Renal cortical epithelial cell (primary cell): ENCODE data around the gene PTPRM. TPM values are rescaled to one million over a fixed set of nuclear protein-coding genes. Genes with fewer than 3 reads are reported as not detected.
A peak's percentile ranks its signal among the peaks of the same experiment; 100 is the strongest.
"Not testable (repeated sequence)": the region's sequence is repeated elsewhere in the genome, so short reads cannot be mapped to it uniquely, and the experiment has no call there.

Experiments
- DNase-seq: peaks from one replicate; pipeline ENCODE4 v3.0.0-alpha.2; 2011; ENCODE audit warnings: low read depth
- total RNA-seq: library from RNA; depleted of rRNA; stranded (reverse); fragments of >200 nt; gene quantifications from 2 replicates; pipeline ENCODE4 v1.2.3, GENCODE V29; 2014

PTPRM gene
- total RNA-seq, 1 donor from 2014 or later = 263 TPM

DNA sequence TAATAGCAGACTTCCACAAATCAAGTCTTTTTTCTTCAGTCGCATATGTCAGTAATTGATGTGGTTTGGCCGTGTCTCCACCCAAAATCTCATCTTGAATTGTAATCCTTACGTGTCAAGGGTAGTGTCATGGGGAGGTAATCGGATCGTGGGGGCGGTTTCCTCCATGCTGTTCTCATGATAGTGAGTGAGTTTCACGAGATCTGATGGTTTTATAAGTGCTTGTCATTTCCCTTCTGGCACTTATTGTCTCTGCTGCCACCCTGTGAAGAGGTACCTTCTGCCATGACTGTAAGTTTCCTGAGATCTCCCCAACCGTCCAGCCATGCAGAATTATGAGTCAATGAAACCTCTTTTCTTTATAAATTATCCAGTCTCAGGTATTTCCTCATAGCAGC, 478.8 kb downstream of the PTPRM start:
- no peak for DNase-seq

DNA sequence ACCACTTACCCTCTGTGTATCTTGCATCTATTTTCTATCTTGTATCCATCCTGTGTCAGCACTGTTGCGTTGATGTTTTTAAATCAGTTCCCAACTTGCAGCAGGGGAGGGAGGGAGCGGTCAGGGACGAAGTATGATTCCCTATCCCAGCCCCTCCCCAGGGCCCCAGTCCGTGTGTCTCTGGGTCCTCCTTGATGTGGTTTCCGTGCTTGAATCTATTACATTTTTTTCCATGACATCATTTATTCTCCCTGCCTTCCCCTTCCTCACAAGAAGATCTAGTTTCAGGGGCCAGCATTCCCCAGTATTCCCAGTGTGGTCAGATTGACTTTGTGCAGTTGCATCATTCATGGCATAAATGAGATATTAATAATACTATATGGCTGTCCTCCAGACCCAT, 479.3 kb downstream of the PTPRM start:
- DNase-seq = no peak

DNA sequence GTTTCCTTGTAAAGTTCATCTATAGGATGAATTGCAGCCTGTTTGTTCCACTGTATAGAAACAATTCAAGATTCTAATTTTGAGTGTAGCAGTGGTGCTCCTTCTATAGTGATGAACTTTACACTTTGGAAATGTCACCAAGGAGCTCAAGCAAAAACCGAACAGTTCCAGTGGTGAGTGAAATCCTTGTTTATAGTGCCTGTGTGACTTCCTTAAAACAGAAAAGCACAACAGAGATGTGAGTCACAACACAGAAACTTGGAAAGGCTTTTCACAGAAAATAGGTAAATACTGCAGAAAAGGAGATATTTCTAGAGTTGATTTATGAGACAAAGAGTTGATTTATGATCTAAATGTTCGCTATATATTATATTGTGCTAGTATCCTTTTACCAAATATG, 482.0 kb downstream of the PTPRM start:
- DNase-seq = peak; percentile 48

DNA sequence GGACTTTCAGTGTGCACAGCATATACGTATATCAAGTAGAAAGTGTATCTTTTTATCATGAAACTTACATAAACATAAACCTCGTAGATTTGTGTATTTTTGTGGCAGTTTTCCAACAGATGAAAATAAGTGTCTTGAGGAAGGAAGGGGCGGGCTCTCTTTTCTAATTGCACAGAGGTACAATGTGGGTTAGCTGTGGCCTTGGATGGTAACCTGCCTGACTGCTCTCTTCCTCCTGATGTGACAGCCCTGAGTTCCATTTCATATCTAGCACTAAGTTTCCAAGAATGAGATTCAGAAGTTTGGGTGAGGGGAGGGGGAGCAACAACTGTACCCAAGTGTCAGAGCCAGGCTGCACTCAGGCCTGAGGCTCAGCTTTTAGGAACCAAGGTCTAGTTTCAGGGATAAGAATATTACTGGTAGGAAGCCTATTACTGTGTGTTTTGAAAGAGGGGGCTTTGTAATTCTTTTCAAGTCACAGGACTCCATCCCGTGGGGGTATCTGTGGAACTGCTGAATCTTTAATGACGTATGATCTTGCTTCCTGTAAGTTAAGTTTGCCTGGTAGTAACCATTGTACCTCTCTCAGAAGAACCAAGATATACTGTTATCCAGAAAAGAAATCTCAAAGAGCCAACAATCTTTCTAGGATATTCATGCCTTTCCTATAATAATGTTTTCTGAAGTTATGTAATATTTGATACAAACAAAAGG, 483.7 kb downstream of the PTPRM start:
- no peak for DNase-seq

DNA sequence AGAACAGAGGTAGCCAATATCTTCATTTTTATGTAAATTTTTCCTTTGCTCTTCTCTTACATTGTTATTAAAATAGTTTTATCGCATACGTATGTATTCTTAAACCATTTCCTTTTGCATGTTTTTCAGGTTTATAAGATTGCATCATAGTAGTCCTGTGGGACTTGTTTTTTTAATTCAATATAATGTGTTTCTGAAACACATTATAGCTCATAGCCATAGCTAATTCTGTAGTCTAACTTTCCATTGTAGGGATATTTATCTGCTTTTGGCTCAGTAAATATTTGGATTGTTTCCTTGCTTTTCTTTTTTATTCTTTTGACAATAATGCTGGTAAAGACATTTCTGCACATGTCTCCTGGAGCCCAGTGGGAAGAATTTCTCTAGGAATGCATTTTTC, 484.3 kb downstream of the PTPRM start:
- DNase-seq = no peak

DNA sequence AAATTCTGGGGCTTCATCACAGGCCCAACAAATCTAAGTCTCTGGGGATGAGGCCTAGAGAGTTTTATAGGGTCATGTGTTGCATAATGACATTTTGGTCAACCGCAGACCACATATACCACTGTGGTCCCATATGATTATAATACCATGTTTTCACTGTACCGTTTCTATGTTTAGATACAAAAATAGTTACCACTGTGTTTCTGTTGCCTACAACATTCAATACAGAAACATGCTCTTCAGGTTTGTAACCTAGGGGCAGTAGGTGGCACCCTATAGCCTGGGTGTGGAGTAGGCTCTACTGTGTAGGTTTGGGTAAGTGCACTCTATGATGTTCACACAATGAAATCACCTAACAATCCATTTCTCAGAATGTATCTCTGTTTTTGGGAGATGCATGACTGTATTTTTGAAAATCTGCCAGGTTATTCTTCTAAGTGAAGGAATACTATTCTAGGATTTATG, 485.2 kb downstream of the PTPRM start:
- DNase-seq = no peak

DNA sequence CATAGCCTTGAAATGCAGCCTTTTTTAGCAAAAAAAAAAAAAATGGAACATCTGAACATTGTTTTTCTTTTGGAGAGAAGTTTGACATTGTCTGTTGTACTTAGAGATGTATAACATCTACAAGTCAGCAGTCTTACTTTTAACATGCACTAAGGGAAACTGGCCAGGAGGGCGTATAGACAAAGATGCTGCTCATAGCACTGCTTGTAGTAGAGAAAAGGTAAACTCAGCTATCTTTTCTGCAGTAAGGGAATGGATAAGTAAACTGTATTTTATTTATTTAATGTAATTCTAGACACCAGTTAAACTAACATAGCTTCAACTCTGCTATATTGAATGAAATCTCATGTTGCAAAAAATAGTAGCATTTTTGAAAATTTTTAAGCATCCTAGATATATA, 489.6 kb downstream of the PTPRM start:
- no peak for DNase-seq

DNA sequence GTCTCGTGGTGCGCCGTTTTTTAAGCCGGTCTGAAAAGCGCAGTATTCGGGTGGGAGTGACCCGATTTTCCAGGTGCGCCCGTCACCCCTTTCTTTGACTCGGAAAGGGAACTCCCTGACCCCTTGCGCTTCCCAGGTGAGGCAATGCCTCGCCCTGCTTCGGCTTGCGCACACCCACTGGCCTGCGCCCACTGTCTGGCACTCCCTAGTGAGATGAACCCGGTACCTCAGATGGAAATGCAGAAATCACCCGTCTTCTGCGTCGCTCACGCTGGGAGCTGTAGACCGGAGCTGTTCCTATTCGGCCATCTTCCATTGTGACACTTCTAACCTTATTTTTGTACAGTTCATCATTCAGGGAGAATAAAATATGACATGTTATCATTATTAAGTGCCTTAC, 496.0 kb downstream of the PTPRM start:
- not testable (repeated sequence) for DNase-seq

DNA sequence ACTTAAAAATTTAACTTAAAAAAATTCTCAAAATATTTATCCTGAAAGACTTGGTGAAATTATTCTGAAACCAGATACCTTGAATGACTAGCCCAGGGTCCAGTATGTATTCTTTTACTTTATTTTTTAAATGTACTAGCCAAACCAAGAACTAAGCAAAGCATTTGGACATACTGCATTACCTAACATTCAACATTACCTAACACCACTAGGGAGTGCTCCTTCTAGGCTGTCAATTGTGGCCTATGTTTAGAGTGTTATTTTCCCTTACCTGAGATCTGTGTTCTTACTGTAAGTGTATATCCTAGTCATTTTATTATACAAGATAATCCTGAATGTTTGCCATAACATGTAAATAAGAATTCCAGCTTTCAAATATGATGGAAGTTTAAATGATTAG, 496.6 kb downstream of the PTPRM start:
- no peak for DNase-seq

DNA sequence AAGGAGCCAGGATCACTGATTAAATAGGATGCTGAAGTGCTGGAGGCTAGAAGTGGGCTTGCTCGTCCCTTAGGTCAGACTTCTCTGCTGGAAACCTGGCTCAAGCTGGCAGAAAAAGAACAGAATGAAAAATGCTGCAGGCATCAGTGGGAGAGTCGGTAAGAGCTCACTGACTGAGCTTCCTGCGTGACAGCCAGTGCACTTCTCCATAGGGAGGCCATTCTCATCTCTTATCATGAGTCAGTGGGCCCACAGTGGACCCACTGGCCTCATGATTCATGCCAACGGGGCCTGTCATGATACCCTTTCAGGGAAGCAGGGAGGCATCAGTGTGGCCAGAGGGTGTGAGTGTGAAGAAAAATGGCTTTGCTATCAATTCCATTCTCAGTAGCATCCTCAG, 498.2 kb downstream of the PTPRM start:
- DNase-seq = no peak

DNA sequence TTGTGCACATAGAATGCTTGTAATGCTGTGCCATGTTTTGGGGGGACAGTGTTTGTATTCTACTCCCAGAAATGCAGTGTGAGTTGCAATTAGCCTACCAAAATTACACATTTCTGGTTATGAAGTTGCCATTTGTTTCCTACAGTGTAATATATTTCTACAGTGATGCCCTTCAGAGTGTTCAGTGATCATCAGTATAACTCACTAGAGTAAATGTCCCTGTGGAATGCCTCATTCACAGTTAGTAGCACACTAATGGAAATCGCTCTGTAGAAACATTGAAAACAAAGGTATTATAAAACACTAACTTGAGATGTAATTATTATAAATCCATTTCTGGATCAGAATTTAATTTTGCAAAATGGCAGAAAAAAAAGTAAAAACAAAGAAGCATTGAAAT, 498.7 kb downstream of the PTPRM start:
- DNase-seq = no peak

DNA sequence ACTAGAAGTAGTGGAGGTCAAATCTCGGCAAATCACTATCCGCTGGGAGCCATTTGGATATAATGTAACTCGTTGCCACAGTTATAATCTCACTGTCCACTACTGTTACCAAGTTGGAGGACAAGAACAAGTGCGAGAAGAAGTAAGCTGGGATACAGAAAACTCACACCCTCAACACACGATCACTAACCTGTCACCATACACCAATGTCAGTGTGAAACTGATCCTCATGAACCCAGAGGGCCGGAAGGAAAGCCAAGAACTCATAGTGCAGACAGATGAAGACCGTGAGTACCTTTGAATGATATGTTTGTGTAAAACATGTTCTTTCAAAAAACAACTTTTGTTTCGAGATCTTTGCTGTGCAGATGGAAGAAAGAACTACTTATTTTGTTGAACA, 502.6 kb downstream of the PTPRM start:
- no peak for DNase-seq

DNA sequence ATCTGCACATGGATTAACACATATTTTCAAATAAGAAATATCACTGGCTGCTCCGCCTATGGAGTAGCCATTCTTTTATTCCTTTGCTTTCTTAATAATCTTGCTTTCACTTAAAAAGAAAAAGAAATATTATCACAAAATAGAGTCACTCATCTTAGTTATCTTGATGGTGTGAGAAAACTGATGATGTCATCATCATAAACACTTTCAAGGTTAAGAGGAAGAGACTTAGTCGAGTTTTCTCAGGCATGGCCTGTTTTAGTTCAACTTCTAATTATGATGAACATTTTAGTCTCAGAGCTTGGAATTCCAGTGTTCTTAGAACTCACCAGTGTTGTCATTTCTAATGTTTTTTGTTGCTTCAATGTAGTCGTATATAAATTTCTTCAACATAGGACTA, 506.1 kb downstream of the PTPRM start:
- DNase-seq = no peak

DNA sequence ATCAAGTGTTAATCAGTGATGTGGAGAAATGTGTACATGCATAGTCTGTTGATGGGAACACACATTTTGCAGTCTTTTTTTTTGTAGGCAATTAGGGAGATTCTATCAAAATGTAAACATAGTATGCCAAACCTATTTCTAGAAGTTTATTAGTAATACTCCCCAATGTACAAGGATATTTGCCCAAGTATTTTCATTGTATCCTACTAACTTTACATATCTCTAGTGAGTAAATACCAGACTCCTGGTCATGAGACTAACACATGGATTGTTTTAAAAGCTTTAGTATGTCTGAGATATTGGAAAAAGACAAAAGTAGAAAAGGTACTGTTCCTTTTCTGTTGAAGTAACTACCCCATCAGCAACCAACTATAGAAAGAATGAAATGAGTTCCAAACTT, 513.0 kb downstream of the PTPRM start:
- no peak for DNase-seq

DNA sequence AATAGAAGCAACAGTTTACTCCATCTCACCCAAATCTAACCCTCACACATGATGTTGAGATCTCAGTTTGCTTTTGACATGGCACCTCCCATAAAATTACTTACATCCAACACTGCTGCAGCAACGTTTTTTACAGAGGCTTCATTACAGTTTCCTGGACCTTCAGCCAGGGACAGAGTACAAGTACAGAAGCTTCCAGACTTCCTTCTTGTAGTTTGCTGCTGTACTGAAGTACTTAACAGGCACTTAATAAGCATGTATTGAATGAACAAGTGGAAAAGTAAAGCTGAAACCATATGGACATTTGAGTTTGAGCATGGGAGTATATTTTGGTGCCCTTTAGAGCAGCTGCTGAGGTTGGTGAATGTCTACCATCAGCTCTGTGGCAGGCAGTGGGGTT, 514.2 kb downstream of the PTPRM start:
- no peak for DNase-seq

DNA sequence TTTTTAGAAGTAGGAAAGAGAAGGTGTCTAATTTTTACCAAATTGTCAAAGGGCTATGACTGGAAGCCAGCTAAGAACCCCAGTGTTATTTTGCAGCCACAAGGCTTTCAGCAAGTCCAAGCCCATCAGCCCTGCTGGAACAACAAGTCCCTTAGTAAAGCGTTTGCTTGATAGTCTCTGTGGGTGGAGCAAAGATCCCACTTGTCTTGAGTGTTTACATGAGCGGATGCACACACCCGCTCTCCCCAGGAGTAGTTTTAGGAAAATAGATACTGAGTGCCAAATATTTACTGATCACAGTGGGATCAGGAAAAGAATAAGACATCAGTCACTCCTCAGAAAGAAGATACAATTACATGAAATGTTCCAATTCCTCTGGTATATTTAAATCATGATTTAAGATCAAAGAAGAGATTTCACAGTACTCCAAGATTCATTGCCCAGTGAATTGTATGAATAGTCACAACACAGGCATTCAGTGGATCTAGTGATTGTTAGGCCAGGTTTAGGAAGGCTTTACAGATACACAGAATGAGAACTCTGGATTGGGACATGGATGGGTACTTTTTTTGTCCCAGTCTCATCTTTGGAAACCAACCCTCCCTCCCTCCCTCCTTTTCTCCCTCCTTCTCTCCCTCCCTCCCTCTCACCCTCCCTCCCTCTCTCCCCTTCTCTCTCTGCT, 514.9 kb downstream of the PTPRM start:
- DNase-seq = no peak

DNA sequence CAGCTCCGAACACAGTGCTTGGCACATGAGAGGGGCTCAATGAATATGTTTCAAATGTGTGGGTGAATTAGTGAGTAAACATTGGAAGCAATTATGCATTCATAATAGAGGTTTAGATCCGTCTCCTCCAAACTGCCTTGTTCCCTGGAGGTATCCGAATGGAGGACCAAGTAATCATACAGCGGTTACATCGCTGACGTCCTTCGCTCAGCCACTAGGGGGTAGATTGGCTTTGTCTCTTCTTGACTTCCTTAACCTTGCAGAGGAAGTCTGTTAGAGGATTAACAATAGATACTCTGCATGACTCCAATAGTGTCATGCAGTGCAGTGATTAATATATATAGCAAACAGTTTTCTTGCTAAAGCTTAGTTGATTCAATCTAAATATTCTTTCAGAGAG, 517.0 kb downstream of the PTPRM start:
- peak; percentile 28 for DNase-seq

DNA sequence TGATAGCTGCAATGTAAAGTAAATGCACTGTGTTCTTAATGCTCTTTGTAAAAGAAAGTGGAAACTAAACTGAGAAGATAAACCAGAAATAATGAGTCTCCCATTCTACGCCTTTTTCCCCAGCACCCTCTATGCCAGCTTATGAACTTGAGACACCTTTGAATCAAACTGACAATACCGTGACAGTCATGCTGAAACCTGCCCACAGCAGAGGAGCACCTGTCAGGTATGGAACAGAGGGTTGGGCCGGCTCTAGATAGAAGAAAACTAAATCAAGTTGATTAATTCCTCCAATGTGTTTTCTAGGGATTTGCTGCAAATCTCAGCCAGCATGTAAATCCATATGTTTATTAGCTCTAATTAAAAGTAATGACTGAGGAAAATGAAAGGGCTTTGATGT, 521.5 kb downstream of the PTPRM start:
- DNase-seq = no peak

DNA sequence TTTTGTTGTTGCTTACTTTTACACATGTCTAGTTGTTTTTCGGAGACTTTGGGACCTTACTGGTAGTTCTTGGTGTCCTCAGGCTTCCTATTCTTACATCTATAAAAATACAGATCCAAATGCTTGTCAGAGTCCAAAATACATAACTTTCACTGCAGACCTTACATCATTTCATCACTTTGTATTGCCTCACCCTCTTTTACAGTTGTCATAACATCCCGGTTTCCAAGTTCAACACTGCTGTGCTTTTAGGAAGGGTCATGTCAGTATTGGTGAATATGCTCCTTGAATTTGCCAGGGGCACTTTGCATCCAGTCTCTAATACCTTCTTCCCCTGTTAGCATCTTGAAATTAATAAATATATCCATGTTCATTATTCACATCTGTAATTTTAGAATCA, 523.9 kb downstream of the PTPRM start:
- no peak for DNase-seq

DNA sequence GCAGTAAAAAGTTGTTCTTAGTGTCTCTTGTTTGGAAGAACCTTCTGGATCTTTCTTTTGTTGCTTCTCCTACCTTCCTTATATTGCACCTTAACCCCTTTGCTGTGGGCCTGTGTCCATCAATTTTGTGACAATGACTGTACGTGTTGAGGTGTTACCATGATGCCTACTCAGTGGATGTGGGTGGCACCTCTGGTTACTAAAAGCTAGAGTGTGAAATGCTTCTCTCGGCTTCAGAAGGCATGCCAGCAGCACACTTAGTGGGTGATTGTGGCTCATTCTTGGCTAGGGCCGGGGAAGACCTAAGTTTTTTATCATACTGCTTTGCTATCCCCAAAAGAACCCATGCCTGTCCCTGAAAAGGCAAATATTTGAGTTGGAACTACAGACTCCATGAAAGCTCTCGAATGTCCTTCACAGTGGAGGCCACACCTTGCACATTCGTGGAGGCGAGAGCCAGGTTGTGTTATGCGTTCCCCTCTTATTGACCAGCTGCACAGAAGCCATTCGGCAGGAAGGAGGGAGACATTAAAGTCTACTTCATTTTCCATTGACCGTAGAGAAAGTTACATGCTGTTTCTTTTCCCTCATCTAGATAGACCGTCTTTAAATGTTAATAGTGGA, 528.9 kb downstream of the PTPRM start:
- no peak for DNase-seq

DNA sequence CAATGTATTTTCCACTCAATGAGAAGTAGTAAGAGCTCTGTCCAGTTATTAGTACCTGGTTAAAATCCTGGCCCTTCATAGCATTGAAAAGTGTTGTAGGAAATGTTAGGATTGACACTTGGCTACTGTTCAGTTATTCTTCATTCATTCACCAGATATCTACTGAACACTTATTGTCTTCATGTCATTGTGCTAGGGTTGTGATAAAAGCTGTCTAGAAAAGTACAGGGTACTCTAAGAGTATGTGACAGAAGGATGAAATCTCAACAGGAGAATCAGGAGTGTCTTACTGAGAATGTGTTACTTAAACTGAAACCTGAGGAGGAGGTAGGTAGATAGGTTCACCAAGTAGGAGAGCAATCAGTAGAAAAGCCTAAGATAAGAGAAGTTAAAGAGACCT, 530.3 kb downstream of the PTPRM start:
- no peak for DNase-seq

DNA sequence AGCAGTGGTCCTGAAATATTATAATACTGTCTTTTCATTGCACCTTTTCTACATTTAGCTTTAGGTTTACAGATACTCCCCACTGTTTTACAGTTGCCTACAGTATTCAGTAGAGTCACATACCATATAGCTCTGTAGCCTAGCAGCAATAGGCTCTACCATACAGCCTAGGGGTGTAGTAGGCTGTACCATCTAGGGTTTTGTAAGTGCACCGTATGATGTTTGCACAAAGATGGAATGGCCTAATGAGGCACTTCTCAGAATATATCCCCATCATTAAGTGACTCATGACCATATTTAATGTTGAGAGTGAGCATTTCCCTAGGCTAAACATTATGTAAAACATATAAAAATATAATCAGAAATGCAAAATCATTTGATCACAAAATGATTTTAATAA, 530.8 kb downstream of the PTPRM start:
- no peak for DNase-seq

DNA sequence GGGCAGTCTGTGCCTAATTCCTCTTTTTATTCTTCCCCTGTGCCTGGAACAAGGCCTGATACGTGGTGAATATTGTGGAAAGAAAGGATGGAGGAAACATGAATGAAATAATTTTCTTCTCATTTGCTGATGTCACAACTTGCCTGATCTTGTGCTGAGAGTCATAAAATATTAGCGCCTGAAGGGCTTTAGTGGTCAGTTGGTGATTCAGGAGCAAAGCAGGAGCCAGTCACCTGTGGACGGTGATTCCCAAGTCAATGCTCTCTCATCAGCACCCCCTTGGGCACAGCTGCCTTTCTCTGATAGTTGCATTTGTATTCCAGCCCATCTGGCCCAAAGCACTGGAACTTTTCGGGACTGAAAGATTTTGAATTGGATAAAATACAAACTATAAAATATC, 539.5 kb downstream of the PTPRM start:
- DNase-seq = peak; percentile 87
